Skeletal muscle tissue (tissue), 5 donors: ENCODE measurements around the gene USP19. TPM values are rescaled to one million over a fixed set of nuclear protein-coding genes. Genes with fewer than 3 reads are reported as not detected.

ENCODE experiments used
- H3K27ac ChIP-seq: one replicate; pipeline ENCODE4 v1.7.0; 2013; ENCODE audit warnings: mild to moderate bottlenecking, low read depth, low read length, inconsistent platforms
- H3K27me3 ChIP-seq, 3 donors: one replicate each; pipeline ENCODE4 v1.7.0; 2013; ENCODE audit warnings: low read length in 3 of 3; ENCODE audit not compliant: control insufficient read depth in 3 of 3, insufficient read depth in 3 of 3
- H3K36me3 ChIP-seq, 3 donors: one replicate each; pipeline ENCODE4 v1.7.0; 2013; ENCODE audit warnings: low read length in 3 of 3; ENCODE audit not compliant: control insufficient read depth in 3 of 3, insufficient read depth in 3 of 3
- H3K4me1 ChIP-seq, 3 donors: one replicate each; pipeline ENCODE4 v1.7.0; 2013; ENCODE audit warnings: low read length in 3 of 3, mild to moderate bottlenecking in 3 of 3; ENCODE audit not compliant: control insufficient read depth in 3 of 3, insufficient read depth in 3 of 3
- H3K4me3 ChIP-seq, 3 donors: one replicate each; pipeline ENCODE4 v1.7.0; 2013; ENCODE audit warnings: low read length in 3 of 3
- H3K9ac ChIP-seq, 3 donors: one replicate each; pipeline ENCODE4 v1.7.0; 2013; ENCODE audit warnings: low read length in 3 of 3, mild to moderate bottlenecking in 3 of 3, moderate library complexity in 2 of 3, low read depth in 1 of 3
- H3K9me3 ChIP-seq, 3 donors: one replicate each; pipeline ENCODE4 v1.7.0; 2013; ENCODE audit warnings: low read length in 3 of 3; ENCODE audit not compliant: control insufficient read depth in 3 of 3
- small RNA-seq: library from RNA; depleted of rRNA; stranded (forward); fragments of <200 nt; gene quantifications from one replicate; pipeline ENCODE3, GENCODE V24; 2014
- total RNA-seq: library from RNA; depleted of rRNA; stranded (reverse); fragments of >200 nt; gene quantifications from one replicate; pipeline ENCODE4 v1.2.3, GENCODE V29; 2014
- donor health status: Osteomylitis.

The USP19 gene
- total RNA-seq, 1 donor from 2014 or later, result 37.1 TPM

DNA sequence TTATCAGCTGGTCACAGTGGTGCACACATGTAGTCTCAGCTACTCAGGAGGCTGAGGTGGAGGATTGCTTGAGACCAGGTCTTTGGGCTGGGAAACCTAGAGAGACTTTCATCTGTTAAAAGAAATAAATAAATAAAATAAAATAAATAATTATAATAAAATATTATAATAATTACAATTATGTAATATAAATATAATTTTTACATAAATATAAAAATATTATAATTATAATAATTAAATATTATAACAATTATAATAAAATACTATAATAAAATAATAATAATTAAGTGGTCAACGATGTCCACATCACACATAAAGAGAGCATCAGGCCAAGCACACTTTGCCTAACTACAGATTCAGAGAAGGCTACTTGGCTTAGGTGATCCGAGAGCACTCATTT is 41.4 kb downstream of the USP19 start:
- peaks cover 15 to 28% (median 17%) of the 10 kb centered on the region in 3 donors for H3K36me3 ChIP-seq

DNA sequence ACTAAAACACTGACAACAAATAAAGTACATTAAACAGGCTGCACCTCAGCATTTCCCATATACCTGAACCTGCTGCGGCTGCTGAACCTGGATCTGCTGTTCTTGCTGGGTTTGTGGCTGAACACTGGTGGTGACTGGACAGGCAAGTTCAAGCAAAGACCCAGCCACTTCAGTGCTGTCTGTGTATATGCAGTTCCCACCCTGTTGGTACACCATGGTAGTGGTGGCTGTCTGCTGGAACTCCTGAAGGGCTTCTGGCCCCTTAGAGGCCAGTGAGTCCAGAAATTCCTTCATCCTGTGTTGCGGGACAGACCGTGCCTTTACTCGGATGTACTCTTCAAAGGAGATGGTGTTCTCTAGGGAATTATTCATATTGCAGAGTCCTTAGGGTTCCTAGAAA is 44.0 kb downstream of the USP19 start:
- Histone ChIP-seq H3K9me3 (no peaks in the 10 kb centered on the region), H3K4me1 (no peaks in the 10 kb centered on the region), H3K36me3 (peaks cover 31 to 47% (median 41%) of the 10 kb centered on the region in 3 donors), H3K27ac (no peak overlapping the region), H3K27me3 (no peaks in the 10 kb centered on the region), H3K9ac (no peak overlapping the region), H3K4me3 (no peak overlapping the region)

More for the DNA sequence above, 41.4 kb downstream of the USP19 start:
- Histone ChIP-seq H3K9me3 (no peaks in the 10 kb centered on the region), H3K27ac (no peak overlapping the region), H3K9ac (no peak overlapping the region), H3K4me1 (no peaks in the 10 kb centered on the region), H3K27me3 (no peaks in the 10 kb centered on the region), H3K4me3 (no peak overlapping the region)

DNA sequence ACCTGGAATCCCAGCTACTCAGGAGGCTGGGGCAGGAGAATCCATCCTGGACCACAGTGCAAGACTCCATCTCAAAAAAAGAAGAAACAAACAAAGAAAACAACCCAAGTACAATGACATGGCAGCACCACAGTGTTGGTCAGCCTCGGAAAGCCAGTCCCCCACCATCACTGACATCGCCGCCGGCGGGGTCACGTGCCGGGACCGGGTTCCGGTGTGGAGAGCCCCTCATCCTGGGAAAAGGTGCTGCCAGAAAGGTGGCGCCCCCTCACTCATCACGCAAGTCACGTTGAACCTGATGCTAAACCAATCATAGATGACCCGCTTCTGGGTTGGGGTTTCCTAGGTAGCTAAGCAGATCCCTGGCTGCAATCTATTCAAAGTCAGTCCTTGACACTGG is 44.5 kb downstream of the USP19 start:
- peaks cover 36 to 52% (median 46%) of the 10 kb centered on the region in 3 donors for H3K36me3 ChIP-seq
- H3K9me3 ChIP-seq, result no peaks in the 10 kb centered on the region

More for the DNA sequence above, 44.5 kb downstream of the USP19 start:
- no peak overlapping the region for H3K9ac ChIP-seq
- no peak overlapping the region for H3K4me3 ChIP-seq
- H3K4me1 ChIP-seq, result no peaks in the 10 kb centered on the region
- H3K27ac ChIP-seq, result no peak overlapping the region
- H3K27me3 ChIP-seq, result no peaks in the 10 kb centered on the region

Small RNA genes within 50 kb of the gene (small RNA-seq; reads per million reads assigned to genes)
- gene RN7SL182P, result not detected

Other genes with a start within 250 kb of the USP19 start
- gene SLC25A20, start 221.9 kb downstream of the USP19 start, total RNA-seq, result 15.1 TPM
- 51.7 TPM for gene ARIH2, start 202.0 kb downstream of the USP19 start, total RNA-seq
- 17.2 TPM for gene P4HTM, start 130.6 kb downstream of the USP19 start, total RNA-seq
- gene WDR6, start 113.4 kb downstream of the USP19 start, total RNA-seq, result 54.3 TPM
- 27.7 TPM for gene DALRD3, start 102.2 kb downstream of the USP19 start, total RNA-seq
- 39.1 TPM for gene NDUFAF3, start 98.7 kb downstream of the USP19 start, total RNA-seq
- 523 TPM for gene IMPDH2, start 91.4 kb downstream of the USP19 start, total RNA-seq
- gene QRICH1, start 26.8 kb downstream of the USP19 start, total RNA-seq, result 92.9 TPM
- gene QARS1, start 16.1 kb downstream of the USP19 start, total RNA-seq, result 393 TPM
- gene LAMB2, start 12.2 kb upstream of the USP19 start, total RNA-seq, result 601 TPM
- 11.5 TPM for gene CCDC71, start 45.5 kb upstream of the USP19 start, total RNA-seq
- gene KLHDC8B, start 50.8 kb upstream of the USP19 start, total RNA-seq, result 83.5 TPM
- 1.6 TPM for gene C3orf62, start 156.4 kb upstream of the USP19 start, total RNA-seq
- gene USP4, start 219.2 kb upstream of the USP19 start, total RNA-seq, result 18.3 TPM
- gene GPX1, start 237.5 kb upstream of the USP19 start, total RNA-seq, result 89.2 TPM